SK-N-SH treated with all-trans-retinoic acid at 6 μM for 48 hours (cell line): ENCODE data around the gene ZNF524.

Source experiments
- ATAC-seq: fragments of 200-7000 bp; cut with Tn5 transposase; 3 replicates; pipeline ENCODE4 v1.9.1; 2020; ENCODE audit warnings: mild to moderate bottlenecking, moderate library complexity
- ARNTL ChIP-seq: fragments of 450-650 bp; formaldehyde crosslinking; IDR thresholded peaks from 2 replicates; pipeline ENCODE4 v1.5.0; 2020; ENCODE audit warnings: low read depth, mild to moderate bottlenecking, moderate library complexity, borderline replicate concordance
- CREB5 ChIP-seq: fragments of 250-450 bp; sonication (Bioruptor Pico); IDR thresholded peaks from 2 replicates; pipeline ENCODE4 v1.5.1; 2020; ENCODE audit warnings: low read depth, mild to moderate bottlenecking, moderate library complexity
- ESRRG ChIP-seq: fragments of 250-450 bp; sonication (Bioruptor Pico); IDR thresholded peaks from 2 replicates; pipeline ENCODE4 v1.6.1; 2021; ENCODE audit warnings: mild to moderate bottlenecking
- GLIS3 ChIP-seq: fragments of 250-450 bp; sonication (Bioruptor Pico); IDR thresholded peaks from 2 replicates; pipeline ENCODE4 v1.5.0; 2020; ENCODE audit warnings: mild to moderate bottlenecking, moderate library complexity
- ISL1 ChIP-seq: fragments of 250-450 bp; sonication (Bioruptor Pico); IDR thresholded peaks from 2 replicates; pipeline ENCODE4 v2.1.2; 2022; ENCODE audit warnings: mild to moderate bottlenecking, moderate library complexity
- OSR1 ChIP-seq: fragments of 250-450 bp; sonication (Bioruptor Pico); IDR thresholded peaks from 2 replicates; pipeline ENCODE4 v1.8.0; 2022; ENCODE audit warnings: moderate library complexity, mild to moderate bottlenecking, inconsistent platforms
- POU6F1 ChIP-seq: fragments of 250-450 bp; sonication (Bioruptor Pico); IDR thresholded peaks from 2 replicates; pipeline ENCODE4 v1.8.0; 2021; ENCODE audit warnings: low read depth, mild to moderate bottlenecking, moderate library complexity, borderline replicate concordance
- PPARA ChIP-seq: fragments of 250-450 bp; sonication (Bioruptor Pico); IDR thresholded peaks from 2 replicates; pipeline ENCODE4 v1.5.0; 2020; ENCODE audit warnings: mild to moderate bottlenecking, borderline replicate concordance
- RARB ChIP-seq: fragments of 250-450 bp; sonication (Bioruptor Pico); IDR thresholded peaks from 2 replicates; pipeline ENCODE4 v1.8.0; 2021; ENCODE audit warnings: mild to moderate bottlenecking, moderate library complexity
- TCF4 ChIP-seq: fragments of 250-450 bp; sonication (Bioruptor Pico); IDR thresholded peaks from 2 replicates; pipeline ENCODE4 v1.8.0; 2021; ENCODE audit warnings: mild to moderate bottlenecking, moderate library complexity, borderline replicate concordance
- TOX ChIP-seq: fragments of 250-450 bp; sonication (Bioruptor Pico); IDR thresholded peaks from 2 replicates; pipeline ENCODE4 v1.8.0; 2021; ENCODE audit warnings: mild to moderate bottlenecking, moderate library complexity, borderline replicate concordance
- ZC3H10 ChIP-seq: fragments of 250-450 bp; sonication (Bioruptor Pico); IDR thresholded peaks from 2 replicates; pipeline ENCODE4 v1.5.1; 2021; ENCODE audit warnings: mild to moderate bottlenecking, moderate library complexity
- ZFP30 ChIP-seq: fragments of 450-650 bp; formaldehyde crosslinking; IDR thresholded peaks from 2 replicates; pipeline ENCODE4 v1.5.0; 2022; ENCODE audit warnings: mild to moderate bottlenecking, moderate library complexity
- ZNF565 ChIP-seq: fragments of 450-650 bp; formaldehyde crosslinking; conservative IDR thresholded peaks from 2 replicates; pipeline ENCODE4 v1.5.0; 2020; ENCODE audit warnings: low read depth, mild to moderate bottlenecking, moderate library complexity
- ZNF70 ChIP-seq: fragments of 450-650 bp; formaldehyde crosslinking; IDR thresholded peaks from 2 replicates; pipeline ENCODE4 v1.5.0; 2020; ENCODE audit warnings: mild to moderate bottlenecking, moderate library complexity
- TF ChIP-seq, protein P1 (sequence below): fragments of 250-450 bp; sonication (Bioruptor Pico); IDR thresholded peaks from 2 replicates; pipeline ENCODE4 v1.5.0; 2020; ENCODE audit warnings: mild to moderate bottlenecking, moderate library complexity

Gene ZNF524

DNA sequence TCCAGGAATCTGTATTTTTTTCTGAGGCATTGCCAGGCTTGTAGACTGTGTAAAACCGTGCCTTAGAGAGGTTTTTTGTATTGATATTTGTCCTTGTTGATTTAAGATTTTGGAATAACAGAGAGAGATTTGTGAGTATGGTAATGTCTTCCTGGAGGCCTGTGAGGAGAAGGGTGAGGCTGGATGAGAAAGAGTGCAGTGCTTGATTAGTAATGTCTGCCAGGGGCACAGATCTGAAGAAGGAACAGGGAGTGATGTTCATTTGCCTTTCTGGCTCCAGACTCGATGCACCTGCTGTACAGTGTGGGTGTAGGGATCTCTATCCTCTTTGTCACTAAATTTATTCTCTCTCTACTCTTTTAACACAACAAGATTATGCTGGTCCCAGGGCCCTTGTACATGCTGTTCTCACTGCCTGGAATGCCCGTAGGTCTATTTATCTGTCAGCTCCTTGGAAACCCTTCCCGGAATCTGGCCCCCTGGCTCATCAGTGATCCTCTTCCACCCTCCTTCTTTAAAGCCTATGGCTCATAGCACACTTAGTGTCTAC, 5.0 kb upstream of the ZNF524 start:
- ATAC-seq, result no peak
- no peak for TF ChIP-seq ZNF565 (CRISPR knock-in tag)
- TF ChIP-seq ZC3H10 (CRISPR knock-in tag), result no peak
- no peak for TF ChIP-seq CREB5 (CRISPR knock-in tag)
- TF ChIP-seq, protein P1, sequence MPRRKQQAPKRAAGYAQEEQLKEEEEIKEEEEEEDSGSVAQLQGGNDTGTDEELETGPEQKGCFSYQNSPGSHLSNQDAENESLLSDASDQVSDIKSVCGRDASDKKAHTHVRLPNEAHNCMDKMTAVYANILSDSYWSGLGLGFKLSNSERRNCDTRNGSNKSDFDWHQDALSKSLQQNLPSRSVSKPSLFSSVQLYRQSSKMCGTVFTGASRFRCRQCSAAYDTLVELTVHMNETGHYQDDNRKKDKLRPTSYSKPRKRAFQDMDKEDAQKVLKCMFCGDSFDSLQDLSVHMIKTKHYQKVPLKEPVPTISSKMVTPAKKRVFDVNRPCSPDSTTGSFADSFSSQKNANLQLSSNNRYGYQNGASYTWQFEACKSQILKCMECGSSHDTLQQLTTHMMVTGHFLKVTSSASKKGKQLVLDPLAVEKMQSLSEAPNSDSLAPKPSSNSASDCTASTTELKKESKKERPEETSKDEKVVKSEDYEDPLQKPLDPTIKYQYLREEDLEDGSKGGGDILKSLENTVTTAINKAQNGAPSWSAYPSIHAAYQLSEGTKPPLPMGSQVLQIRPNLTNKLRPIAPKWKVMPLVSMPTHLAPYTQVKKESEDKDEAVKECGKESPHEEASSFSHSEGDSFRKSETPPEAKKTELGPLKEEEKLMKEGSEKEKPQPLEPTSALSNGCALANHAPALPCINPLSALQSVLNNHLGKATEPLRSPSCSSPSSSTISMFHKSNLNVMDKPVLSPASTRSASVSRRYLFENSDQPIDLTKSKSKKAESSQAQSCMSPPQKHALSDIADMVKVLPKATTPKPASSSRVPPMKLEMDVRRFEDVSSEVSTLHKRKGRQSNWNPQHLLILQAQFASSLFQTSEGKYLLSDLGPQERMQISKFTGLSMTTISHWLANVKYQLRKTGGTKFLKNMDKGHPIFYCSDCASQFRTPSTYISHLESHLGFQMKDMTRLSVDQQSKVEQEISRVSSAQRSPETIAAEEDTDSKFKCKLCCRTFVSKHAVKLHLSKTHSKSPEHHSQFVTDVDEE (CRISPR knock-in tag), result no peak
- no peak for TF ChIP-seq PPARA
- no peak for TF ChIP-seq ZNF70 (CRISPR knock-in tag)
- no peak for TF ChIP-seq OSR1 (CRISPR knock-in tag)
- TF ChIP-seq ARNTL (CRISPR knock-in tag), result no peak
- TF ChIP-seq ZFP30 (CRISPR knock-in tag), result no peak
- TF ChIP-seq RARB (CRISPR knock-in tag), result no peak
- TF ChIP-seq, all 23 proteins: peak for 0

GRCh38 chr19:55596304-55596703, 3.8 kb upstream of the ZNF524 start:
- ATAC-seq, result no peak
- TF ChIP-seq ZNF565 (CRISPR knock-in tag) (no peak), ISL1 (no peak), OSR1 (CRISPR knock-in tag) (no peak), ARNTL (CRISPR knock-in tag) (no peak)

DNA sequence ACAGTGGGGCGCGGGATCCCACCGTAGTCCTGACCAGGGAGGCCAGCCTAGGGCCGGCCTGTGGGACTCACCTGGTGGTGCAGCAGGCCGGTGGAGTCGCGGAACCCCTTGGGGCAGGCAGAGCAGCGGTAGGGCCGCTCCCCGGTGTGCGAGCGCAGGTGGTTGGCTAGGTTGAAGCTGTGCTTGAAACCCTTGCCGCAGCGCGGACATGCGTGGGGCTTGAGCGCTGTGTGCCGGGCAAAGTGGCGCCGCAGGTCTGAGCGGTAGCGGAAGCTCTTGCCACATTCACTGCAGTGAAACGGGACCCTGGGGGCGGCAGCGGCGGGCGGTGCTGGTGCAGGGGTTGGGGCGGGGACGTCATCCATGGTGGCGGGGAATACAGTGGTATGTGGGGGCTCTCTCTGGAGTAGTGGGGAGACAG, 2.6 kb upstream of the ZNF524 start:
- TF ChIP-seq GLIS3 (CRISPR knock-in tag) (no peak), RARB (CRISPR knock-in tag) (no peak), TOX (CRISPR knock-in tag) (no peak), ESRRG (CRISPR knock-in tag) (no peak), TCF4 (CRISPR knock-in tag) (no peak), CREB5 (CRISPR knock-in tag) (no peak), ZC3H10 (CRISPR knock-in tag) (no peak), PPARA (no peak), ISL1 (no peak)
- ATAC-seq, result no peak

DNA sequence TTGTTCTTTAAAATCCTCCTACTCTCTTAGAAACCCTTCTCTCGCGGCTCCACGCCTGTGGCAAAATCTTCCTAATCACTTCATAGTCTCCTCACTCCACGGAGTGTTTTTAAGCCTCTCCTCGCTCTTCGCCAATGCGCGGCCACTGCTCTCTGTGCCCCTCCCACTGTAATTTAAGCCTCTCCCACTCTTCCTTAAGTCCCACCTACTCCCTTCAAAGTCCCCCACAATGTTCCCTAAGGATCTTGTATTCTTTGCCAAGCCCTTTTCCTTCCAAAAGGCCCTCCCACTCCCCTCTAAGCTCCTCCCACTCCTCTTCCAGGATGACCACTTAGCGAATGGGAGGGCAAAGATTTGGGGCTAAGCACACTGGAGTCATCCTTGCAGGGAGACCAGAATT, 2.1 kb upstream of the ZNF524 start:
- no peak for ATAC-seq
- no peak for TF ChIP-seq ZC3H10 (CRISPR knock-in tag)
- no peak for TF ChIP-seq CREB5 (CRISPR knock-in tag)
- TF ChIP-seq POU6F1, result no peak
- TF ChIP-seq, protein P1 (CRISPR knock-in tag), result no peak
